ENCODE results near the gene KIAA0040. TPM values are rescaled to one million over a fixed set of nuclear protein-coding genes. Genes with fewer than 3 reads are reported as not detected.

KIAA0040 gene
- total RNA-seq, 1 donor from 2014 or later: not detected

DNA sequence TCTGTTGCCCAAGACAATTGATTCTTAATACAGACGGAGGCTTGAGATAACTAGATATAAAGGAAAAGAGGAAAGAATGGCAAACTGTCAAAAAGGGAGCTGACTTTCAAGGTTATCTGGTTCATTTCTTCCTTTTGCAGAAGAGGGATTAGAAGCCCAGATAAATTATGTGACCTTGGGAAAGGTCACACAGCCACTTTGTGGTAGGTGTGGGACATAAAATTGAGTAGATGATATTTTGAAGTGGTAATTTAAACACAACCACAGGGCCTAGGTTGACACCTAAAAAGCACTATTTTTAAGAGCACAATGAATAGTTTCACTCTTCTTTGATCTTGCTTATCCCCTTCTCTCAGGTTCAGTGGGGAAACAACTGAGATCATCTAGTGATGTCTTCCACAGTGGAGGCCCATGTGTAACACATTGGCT lies 16.9 kb upstream of the KIAA0040 start:
- Mint-ChIP-seq H3K9me3 (ENCODE audit: unreplicated experiment) (no peaks in the 10 kb centered on the region), H3K4me3 (ENCODE audit: unreplicated experiment) (no peak overlapping the region), H3K36me3 (ENCODE audit: unreplicated experiment) (no peaks in the 10 kb centered on the region), H3K27ac (ENCODE audit: unreplicated experiment) (no peak overlapping the region), H3K27me3 (ENCODE audit: unreplicated experiment) (no peaks in the 10 kb centered on the region), H3K4me1 (ENCODE audit: low read depth, unreplicated experiment) (no peaks in the 10 kb centered on the region)
- TF ChIP-seq, protein P1, sequence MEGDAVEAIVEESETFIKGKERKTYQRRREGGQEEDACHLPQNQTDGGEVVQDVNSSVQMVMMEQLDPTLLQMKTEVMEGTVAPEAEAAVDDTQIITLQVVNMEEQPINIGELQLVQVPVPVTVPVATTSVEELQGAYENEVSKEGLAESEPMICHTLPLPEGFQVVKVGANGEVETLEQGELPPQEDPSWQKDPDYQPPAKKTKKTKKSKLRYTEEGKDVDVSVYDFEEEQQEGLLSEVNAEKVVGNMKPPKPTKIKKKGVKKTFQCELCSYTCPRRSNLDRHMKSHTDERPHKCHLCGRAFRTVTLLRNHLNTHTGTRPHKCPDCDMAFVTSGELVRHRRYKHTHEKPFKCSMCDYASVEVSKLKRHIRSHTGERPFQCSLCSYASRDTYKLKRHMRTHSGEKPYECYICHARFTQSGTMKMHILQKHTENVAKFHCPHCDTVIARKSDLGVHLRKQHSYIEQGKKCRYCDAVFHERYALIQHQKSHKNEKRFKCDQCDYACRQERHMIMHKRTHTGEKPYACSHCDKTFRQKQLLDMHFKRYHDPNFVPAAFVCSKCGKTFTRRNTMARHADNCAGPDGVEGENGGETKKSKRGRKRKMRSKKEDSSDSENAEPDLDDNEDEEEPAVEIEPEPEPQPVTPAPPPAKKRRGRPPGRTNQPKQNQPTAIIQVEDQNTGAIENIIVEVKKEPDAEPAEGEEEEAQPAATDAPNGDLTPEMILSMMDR (IDR thresholded peaks at IDR 0.05; ENCODE audit: partially characterized antibody, unreplicated experiment): no peak
- DNase-seq: no peak

DNA sequence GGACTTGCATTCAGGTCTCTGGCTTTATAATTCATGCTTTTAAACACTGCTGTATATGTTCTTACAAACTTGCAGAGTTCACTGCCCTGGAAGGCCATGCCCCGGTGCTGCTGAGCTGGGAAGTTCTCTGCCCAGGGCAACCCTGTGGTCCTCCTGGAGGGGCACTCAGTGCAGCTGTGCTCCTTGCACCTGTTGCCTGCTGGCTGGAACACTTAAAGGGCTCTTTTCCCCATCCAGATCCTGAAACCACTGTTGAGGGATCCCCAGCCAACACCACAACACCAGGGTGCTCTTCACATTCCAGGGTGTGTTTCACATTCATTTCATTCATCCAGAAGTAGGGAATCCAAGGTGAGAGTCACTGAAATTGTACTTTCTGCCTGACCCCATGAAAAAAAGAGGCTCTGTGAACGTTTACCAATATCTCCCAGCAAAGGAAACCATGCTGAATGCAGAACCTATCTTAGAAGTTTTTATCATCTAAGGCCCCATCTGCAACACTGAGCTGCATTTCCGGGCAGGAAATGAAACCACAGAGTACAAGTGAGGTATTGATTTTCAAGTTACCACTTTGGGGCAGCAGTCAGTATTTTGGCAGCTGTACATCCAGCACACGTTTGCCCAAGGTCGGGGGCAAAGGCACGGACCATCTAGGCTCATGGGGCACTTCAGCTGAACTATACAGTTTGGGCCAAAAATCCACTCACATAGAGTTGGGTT lies 16.4 kb upstream of the KIAA0040 start:
- Mint-ChIP-seq H3K27ac (ENCODE audit: unreplicated experiment) (no peak overlapping the region), H3K4me3 (ENCODE audit: unreplicated experiment) (no peak overlapping the region), H3K4me1 (ENCODE audit: low read depth, unreplicated experiment) (no peaks in the 10 kb centered on the region), H3K27me3 (ENCODE audit: unreplicated experiment) (no peaks in the 10 kb centered on the region), H3K9me3 (ENCODE audit: unreplicated experiment) (no peaks in the 10 kb centered on the region), H3K36me3 (ENCODE audit: unreplicated experiment) (no peaks in the 10 kb centered on the region)
- TF ChIP-seq, protein P1 (IDR thresholded peaks at IDR 0.05; ENCODE audit: partially characterized antibody, unreplicated experiment): no peak
- no peak for DNase-seq

GRCh38 chr1:175207971-175208370 lies 15.4 kb upstream of the KIAA0040 start:
- H3K27ac Mint-ChIP-seq (ENCODE audit: unreplicated experiment): no peak overlapping the region
- no peak for DNase-seq
- TF ChIP-seq, protein P1 (IDR thresholded peaks at IDR 0.05; ENCODE audit: partially characterized antibody, unreplicated experiment): no peak
- H3K36me3 Mint-ChIP-seq (ENCODE audit: unreplicated experiment): no peaks in the 10 kb centered on the region
- H3K27me3 Mint-ChIP-seq (ENCODE audit: unreplicated experiment): no peaks in the 10 kb centered on the region
- no peaks in the 10 kb centered on the region for H3K9me3 Mint-ChIP-seq (ENCODE audit: unreplicated experiment)
- H3K4me3 Mint-ChIP-seq (ENCODE audit: unreplicated experiment): no peak overlapping the region
- H3K4me1 Mint-ChIP-seq (ENCODE audit: low read depth, unreplicated experiment): no peaks in the 10 kb centered on the region

DNA sequence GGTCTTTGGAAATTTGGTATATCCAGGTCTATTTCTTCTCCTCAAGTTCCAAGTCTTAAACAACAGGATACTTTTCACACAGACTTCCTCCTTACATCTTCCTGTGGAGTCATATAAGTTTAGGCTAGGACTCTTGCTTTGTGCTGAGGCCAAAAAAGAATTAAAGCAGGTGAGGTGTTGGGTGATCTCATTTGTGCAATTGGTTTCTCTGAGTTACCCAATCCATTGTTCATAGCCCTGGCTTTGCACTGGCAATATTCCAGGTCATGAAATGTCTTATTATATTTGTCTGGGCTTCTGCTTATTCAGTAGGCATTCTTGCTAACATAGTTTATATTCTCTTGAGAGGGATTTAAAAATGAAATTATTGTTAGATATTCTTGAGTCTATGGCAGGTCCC lies 14.1 kb upstream of the KIAA0040 start:
- no peak overlapping the region for H3K4me3 Mint-ChIP-seq (ENCODE audit: unreplicated experiment)
- H3K27ac Mint-ChIP-seq (ENCODE audit: unreplicated experiment): no peak overlapping the region
- no peak for DNase-seq
- no peaks in the 10 kb centered on the region for H3K4me1 Mint-ChIP-seq (ENCODE audit: low read depth, unreplicated experiment)
- TF ChIP-seq, protein P1 (IDR thresholded peaks at IDR 0.05; ENCODE audit: partially characterized antibody, unreplicated experiment): no peak
- no peaks in the 10 kb centered on the region for H3K9me3 Mint-ChIP-seq (ENCODE audit: unreplicated experiment)
- H3K27me3 Mint-ChIP-seq (ENCODE audit: unreplicated experiment): no peaks in the 10 kb centered on the region
- H3K36me3 Mint-ChIP-seq (ENCODE audit: unreplicated experiment): no peaks in the 10 kb centered on the region

- Mint-ChIP-seq H3K27ac (ENCODE audit: unreplicated experiment) (no peak overlapping the region), H3K4me1 (ENCODE audit: low read depth, unreplicated experiment) (no peaks in the 10 kb centered on the region), H3K27me3 (ENCODE audit: unreplicated experiment) (no peaks in the 10 kb centered on the region), H3K9me3 (ENCODE audit: unreplicated experiment) (no peaks in the 10 kb centered on the region), H3K36me3 (ENCODE audit: unreplicated experiment) (no peaks in the 10 kb centered on the region), H3K4me3 (ENCODE audit: unreplicated experiment) (no peak overlapping the region)
- TF ChIP-seq, protein P1 (IDR thresholded peaks at IDR 0.05; ENCODE audit: partially characterized antibody, unreplicated experiment): no peak
- no peak for DNase-seq
Measured at GRCh38 chr1:175204330-175204729, 11.8 kb upstream of the KIAA0040 start.

Measured in glutamatergic neuron (in vitro differentiated cells).